ENCODE data around the gene AKNA. TPM values are rescaled to one million over a fixed set of nuclear protein-coding genes. Genes with fewer than 3 reads are reported as not detected.

AKNA gene
- total and polyA plus RNA-seq, 7 donors = 9.9 to 81.6 (median 16.9) TPM

GRCh38 chr9:114426046-114426948 is 38.5 kb upstream of the AKNA start:
- H3K9me3 ChIP-seq = no peaks in the 10 kb centered on the region
- H3K27ac ChIP-seq = no peak overlapping the region
- DNase-seq = peak; percentile 56
- no peaks in the 10 kb centered on the region for H3K27me3 ChIP-seq
- WGBS, 2 donors = 89% methylated on average over 18 of the region's 18 CpGs
- intact Hi-C loops (cut with DNase I) = no loop called here
- H3K4me3 ChIP-seq = no peak overlapping the region
- TF ChIP-seq EP300 (IDR thresholded peaks at IDR 0.05) (no peak), CTCF (IDR thresholded peaks at IDR 0.05) (no peak), POLR2AphosphoS5 (IDR thresholded peaks at IDR 0.05) (no peak), POLR2A (IDR thresholded peaks at IDR 0.05) (no peak)
- H3K4me1 ChIP-seq = no peaks in the 10 kb centered on the region
- H3K36me3 ChIP-seq = peaks cover 0 to 10% (median 0%) of the 10 kb centered on the region in 4 donors

- no peak overlapping the region for H3K27ac ChIP-seq
- no peak overlapping the region for H3K4me3 ChIP-seq
- DNase-seq = peak; percentile 52
- H3K27me3 ChIP-seq = no peaks in the 10 kb centered on the region
- no peaks in the 10 kb centered on the region for H3K9me3 ChIP-seq
- peaks cover 0 to 12% (median 0%) of the 10 kb centered on the region in 4 donors for H3K36me3 ChIP-seq
- TF ChIP-seq POLR2AphosphoS5 (IDR thresholded peaks at IDR 0.05) (no peak), POLR2A (IDR thresholded peaks at IDR 0.05) (no peak), CTCF (IDR thresholded peaks at IDR 0.05) (no peak), EP300 (IDR thresholded peaks at IDR 0.05) (no peak)
- no peaks in the 10 kb centered on the region for H3K4me1 ChIP-seq
- intact Hi-C loops (cut with DNase I) = no loop called here
- 90% methylated on average over 11 of the region's 11 CpGs for WGBS, 2 donors
Observed at GRCh38 chr9:114425126-114425525, 37.3 kb upstream of the AKNA start.

- no peaks in the 10 kb centered on the region for H3K4me1 ChIP-seq
- intact Hi-C loops (cut with DNase I) = no loop called here
- TF ChIP-seq CTCF (IDR thresholded peaks at IDR 0.05) (no peak), POLR2A (IDR thresholded peaks at IDR 0.05) (no peak), POLR2AphosphoS5 (IDR thresholded peaks at IDR 0.05) (no peak), EP300 (IDR thresholded peaks at IDR 0.05) (no peak)
- peaks cover 0 to 21% (median 0%) of the 10 kb centered on the region in 4 donors for H3K36me3 ChIP-seq
- DNase-seq = peak; percentile 45
- no peak overlapping the region for H3K27ac ChIP-seq
- H3K27me3 ChIP-seq = no peaks in the 10 kb centered on the region
- WGBS, 2 donors = 86 to 90% methylated on average over 12 of the region's 12 CpGs
- no peaks in the 10 kb centered on the region for H3K9me3 ChIP-seq
- H3K4me3 ChIP-seq = no peak overlapping the region
Observed at GRCh38 chr9:114424126-114424525, 36.3 kb upstream of the AKNA start.

GRCh38 chr9:114423181-114423580 is 35.4 kb upstream of the AKNA start:
- no peak for TF ChIP-seq CTCF (IDR thresholded peaks at IDR 0.05)
- no peak for TF ChIP-seq POLR2AphosphoS5 (IDR thresholded peaks at IDR 0.05)
- no peak for TF ChIP-seq EP300 (IDR thresholded peaks at IDR 0.05)
- TF ChIP-seq POLR2A (IDR thresholded peaks at IDR 0.05) = no peak
- no peak overlapping the region for H3K4me3 ChIP-seq
- no peaks in the 10 kb centered on the region for H3K4me1 ChIP-seq
- intact Hi-C loops (cut with DNase I) = no loop called here
- H3K27me3 ChIP-seq = no peaks in the 10 kb centered on the region
- H3K27ac ChIP-seq = no peak overlapping the region
- H3K36me3 ChIP-seq = peaks cover 0 to 26% (median 0%) of the 10 kb centered on the region in 4 donors
- 94 to 95% methylated on average over 14 of the region's 14 CpGs for WGBS, 2 donors
- no peaks in the 10 kb centered on the region for H3K9me3 ChIP-seq
- DNase-seq = peak; percentile 53

Measured in sigmoid colon (tissue), 7 donors.